VCaP (cell line): ENCODE measurements around the gene RXRA.

Experiments
- H3K27ac ChIP-seq: fragments of 450-650 bp; 2 replicates; pipeline ENCODE4 v1.5.1; 2017
- CTCF ChIP-seq: fragments of 450-650 bp; conservative IDR thresholded peaks from 2 replicates; pipeline ENCODE4 v1.5.1; 2017; ENCODE audit warnings: mild to moderate bottlenecking, moderate library complexity

RXRA gene

GRCh38 chr9:134324359-134325095, 1.7 kb upstream of the RXRA start:
- TF ChIP-seq CTCF = no peak
- H3K27ac ChIP-seq = peak overlapping the region; percentile 97

- peak overlapping the region; percentile 97 for H3K27ac ChIP-seq
- TF ChIP-seq CTCF = no peak
These were observed 1.0 kb upstream of the RXRA start for GRCh38 chr9:134325096-134325812.

- peak overlapping the region; percentile 92 for H3K27ac ChIP-seq
- TF ChIP-seq CTCF = no peak
These were observed 708 bp downstream of the RXRA start for GRCh38 chr9:134326724-134327601.

- no peak for TF ChIP-seq CTCF
- H3K27ac ChIP-seq = peak overlapping the region; percentile 92
These were observed 1.5 kb downstream of the RXRA start for GRCh38 chr9:134327671-134328231.

- no peak for TF ChIP-seq CTCF
- peak overlapping the region; percentile 92 for H3K27ac ChIP-seq
These were observed 2.1 kb downstream of the RXRA start for GRCh38 chr9:134328341-134328840.

- no peak for TF ChIP-seq CTCF
- H3K27ac ChIP-seq = peak overlapping the region; percentile 92
These were observed 2.8 kb downstream of the RXRA start for GRCh38 chr9:134328841-134329575.
